ENCODE results near the gene DNAL1.

DNAL1 gene

DNA sequence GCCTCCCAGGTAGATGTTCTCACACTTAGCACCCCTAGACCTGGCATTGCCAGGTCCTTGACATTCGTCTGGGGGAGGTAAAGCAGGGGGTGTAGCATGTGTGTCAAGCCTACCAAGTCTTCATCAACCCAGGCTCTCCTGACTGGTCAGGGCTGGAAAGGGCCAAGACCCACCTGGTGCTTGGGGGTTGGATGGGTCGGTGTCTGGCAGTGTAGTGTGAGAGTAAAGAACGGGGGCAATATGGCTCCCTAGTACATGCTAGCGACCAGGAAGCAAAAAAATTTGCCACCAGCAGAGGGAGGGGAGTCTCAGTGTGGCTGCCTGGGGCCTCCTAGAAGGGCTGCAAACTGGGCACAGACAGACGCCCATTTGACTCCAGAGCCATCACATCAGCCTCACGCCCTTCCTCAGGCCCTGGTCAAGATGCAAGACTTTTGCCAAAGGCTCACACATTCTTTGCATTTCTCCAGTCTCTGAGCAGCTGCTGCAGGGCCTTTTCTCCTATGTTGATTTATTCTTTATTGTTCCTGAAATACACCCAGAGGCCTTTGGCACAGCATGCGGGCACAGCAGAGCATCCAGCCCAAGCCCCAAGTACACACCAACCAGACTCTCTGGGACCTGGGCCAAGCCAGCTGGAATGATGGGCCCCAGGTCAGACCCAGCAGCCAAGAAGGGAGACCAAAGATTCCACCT is 107.7 kb downstream of the DNAL1 start:
- TF ChIP-seq, protein P1, sequence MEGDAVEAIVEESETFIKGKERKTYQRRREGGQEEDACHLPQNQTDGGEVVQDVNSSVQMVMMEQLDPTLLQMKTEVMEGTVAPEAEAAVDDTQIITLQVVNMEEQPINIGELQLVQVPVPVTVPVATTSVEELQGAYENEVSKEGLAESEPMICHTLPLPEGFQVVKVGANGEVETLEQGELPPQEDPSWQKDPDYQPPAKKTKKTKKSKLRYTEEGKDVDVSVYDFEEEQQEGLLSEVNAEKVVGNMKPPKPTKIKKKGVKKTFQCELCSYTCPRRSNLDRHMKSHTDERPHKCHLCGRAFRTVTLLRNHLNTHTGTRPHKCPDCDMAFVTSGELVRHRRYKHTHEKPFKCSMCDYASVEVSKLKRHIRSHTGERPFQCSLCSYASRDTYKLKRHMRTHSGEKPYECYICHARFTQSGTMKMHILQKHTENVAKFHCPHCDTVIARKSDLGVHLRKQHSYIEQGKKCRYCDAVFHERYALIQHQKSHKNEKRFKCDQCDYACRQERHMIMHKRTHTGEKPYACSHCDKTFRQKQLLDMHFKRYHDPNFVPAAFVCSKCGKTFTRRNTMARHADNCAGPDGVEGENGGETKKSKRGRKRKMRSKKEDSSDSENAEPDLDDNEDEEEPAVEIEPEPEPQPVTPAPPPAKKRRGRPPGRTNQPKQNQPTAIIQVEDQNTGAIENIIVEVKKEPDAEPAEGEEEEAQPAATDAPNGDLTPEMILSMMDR (conservative IDR thresholded peaks at IDR 0.05; ENCODE audit: low read depth, low read length): peak; percentile 60
- DNase-seq (ENCODE audit: low read depth): peak; percentile 67
- no peak overlapping the region for H3K4me3 ChIP-seq (ENCODE audit: low read depth, low read length)
